Mesothelial cell of epicardium (in vitro differentiated cells): Measurements from ENCODE around the gene CRACR2B. TPM values are rescaled to one million over a fixed set of nuclear protein-coding genes. Genes with fewer than 3 reads are reported as not detected.

ENCODE experiments used
- DNase-seq, 2 experiments: peaks; one replicate each; pipeline ENCODE4 v3.0.0; 2021; ENCODE audit warnings: low spot score in 2 of 2; ENCODE audit not compliant: unreplicated experiment in 2 of 2
- H3K27ac Mint-ChIP-seq: 2 replicates; pipeline ENCODE4 v1.8.0; 2021; ENCODE audit warnings: mixed read lengths
- H3K27me3 Mint-ChIP-seq: 2 replicates; pipeline ENCODE4 v1.8.0; 2021; ENCODE audit warnings: low read depth, mixed read lengths
- H3K36me3 Mint-ChIP-seq: 2 replicates; pipeline ENCODE4 v1.8.0; 2021; ENCODE audit warnings: mixed read lengths
- H3K4me1 Mint-ChIP-seq: 2 replicates; pipeline ENCODE4 v1.8.0; 2021; ENCODE audit warnings: mixed read lengths
- H3K4me3 Mint-ChIP-seq: 2 replicates; pipeline ENCODE4 v1.8.0; 2021; ENCODE audit warnings: mild to moderate bottlenecking, moderate library complexity, mixed read lengths
- H3K9me3 Mint-ChIP-seq: 2 replicates; pipeline ENCODE4 v1.8.0; 2021; ENCODE audit warnings: mixed read lengths
- CTCF ChIP-seq: fragments of 200-600 bp; sonication (generic); IDR thresholded peaks from one replicate; pipeline ENCODE4 v1.5.0; 2021; ENCODE audit warnings: antibody characterized with exemption; ENCODE audit not compliant: unreplicated experiment
- total RNA-seq: library from RNA; stranded (reverse); gene quantifications from 3 replicates; pipeline ENCODE4 v1.2.1, GENCODE V29; 2021

Gene CRACR2B
- total RNA-seq, 1 donor from 2014 or later: 9.9 TPM

GRCh38 chr11:786235-787083 lies 41.3 kb upstream of the CRACR2B start:
- Mint-ChIP-seq H3K4me3 (no peak overlapping the region), H3K27me3 (peaks cover 4% of the 10 kb centered on the region), H3K27ac (no peak overlapping the region), H3K9me3 (no peaks in the 10 kb centered on the region), H3K36me3 (peaks cover 6% of the 10 kb centered on the region), H3K4me1 (peaks cover 12% of the 10 kb centered on the region)
- DNase-seq: no peak
- no peak for TF ChIP-seq CTCF

GRCh38 chr11:787084-787675 lies 40.5 kb upstream of the CRACR2B start:
- no peak for TF ChIP-seq CTCF
- Mint-ChIP-seq H3K27ac (no peak overlapping the region), H3K4me3 (no peak overlapping the region), H3K9me3 (no peaks in the 10 kb centered on the region), H3K36me3 (peaks cover 6% of the 10 kb centered on the region), H3K4me1 (peaks cover 12% of the 10 kb centered on the region), H3K27me3 (peaks cover 4% of the 10 kb centered on the region)
- no peak for DNase-seq

GRCh38 chr11:788009-788640 lies 39.6 kb upstream of the CRACR2B start:
- peaks cover 4% of the 10 kb centered on the region for H3K27me3 Mint-ChIP-seq
- H3K27ac Mint-ChIP-seq: no peak overlapping the region
- peaks cover 6% of the 10 kb centered on the region for H3K36me3 Mint-ChIP-seq
- no peak for DNase-seq
- TF ChIP-seq CTCF: no peak
- H3K9me3 Mint-ChIP-seq: no peaks in the 10 kb centered on the region
- H3K4me1 Mint-ChIP-seq: peaks cover 8% of the 10 kb centered on the region
- no peak overlapping the region for H3K4me3 Mint-ChIP-seq

- no peak overlapping the region for H3K4me3 Mint-ChIP-seq
Observed at GRCh38 chr11:788953-789940, 38.5 kb upstream of the CRACR2B start.

More at GRCh38 chr11:788953-789940, 38.5 kb upstream of the CRACR2B start:
- Mint-ChIP-seq H3K27ac (no peak overlapping the region), H3K9me3 (no peaks in the 10 kb centered on the region), H3K27me3 (peaks cover 4% of the 10 kb centered on the region), H3K4me1 (no peaks in the 10 kb centered on the region), H3K36me3 (peaks cover 3% of the 10 kb centered on the region)
- no peak for TF ChIP-seq CTCF
- DNase-seq: no peak
